Measurements from ENCODE around the gene TSSK2.
"Not testable (repeated sequence)": the region's sequence is repeated elsewhere in the genome, so short reads cannot be mapped to it uniquely, and the experiment has no call there.

- not testable (repeated sequence) for TF ChIP-seq EZH2 (IDR thresholded peaks at IDR 0.05); POLR2AphosphoS5 (IDR thresholded peaks at IDR 0.05; ENCODE audit: borderline replicate concordance, low read depth, low read length)
Observed at GRCh38 chr22:19084586-19084985, 46.5 kb upstream of the TSSK2 start.
